ENCODE results near the gene RASL11A.

- TF ChIP-seq CTCF (conservative IDR thresholded peaks at IDR 0.05) (no peak), EZH2 (IDR thresholded peaks at IDR 0.05; ENCODE audit: low read depth) (no peak)
Measured at GRCh38 chr13:27298849-27299248, 28.2 kb downstream of the RASL11A start.

All from PC-9 (cell line).